ENCODE data around the gene CELSR1. TPM values are rescaled to one million over a fixed set of nuclear protein-coding genes. Genes with fewer than 3 reads are reported as not detected.

The CELSR1 gene
- total RNA-seq, 2 experiments from 2014 or later, result 1.0 to 1.1 TPM

- no peaks in the 10 kb centered on the region for H3K36me3 ChIP-seq (ENCODE audit: insufficient read depth, low read length)
- ChIA-PET POLR2A (no interaction called here), CTCF (no interaction called here)
- no peaks in the 10 kb centered on the region for H3K9me3 Mint-ChIP-seq
- DNase-seq (no peak), ATAC-seq (ENCODE audit: poor library complexity) (no peak)
- no peak overlapping the region for H3K27ac ChIP-seq (ENCODE audit: low read depth in 1 of 2, low read length in 2 of 2)
- H3K4me3 Mint-ChIP-seq, result no peak overlapping the region
- H3K4me3 ChIP-seq (ENCODE audit: low read length), result no peak overlapping the region
- H3K9me3 ChIP-seq (ENCODE audit: control insufficient read depth in 1 of 2, insufficient read depth in 1 of 2, low read length in 2 of 2), result no peaks in the 10 kb centered on the region
- H3K4me1 ChIP-seq (ENCODE audit: insufficient read depth, low read length), result no peaks in the 10 kb centered on the region
- intact Hi-C loops (cut with DNase I, micrococcal nuclease), result no loop called here
- H3K27me3 ChIP-seq (ENCODE audit: control insufficient read depth in 1 of 2, insufficient read depth in 2 of 2, low read length in 2 of 2), result peaks cover 0 to 5% of the 10 kb centered on the region in 2 experiments
- no peaks in the 10 kb centered on the region for H3K4me1 Mint-ChIP-seq (ENCODE audit: low read depth)
- H3K36me3 Mint-ChIP-seq (ENCODE audit: low read depth), result no peaks in the 10 kb centered on the region
- TF ChIP-seq, protein P1, sequence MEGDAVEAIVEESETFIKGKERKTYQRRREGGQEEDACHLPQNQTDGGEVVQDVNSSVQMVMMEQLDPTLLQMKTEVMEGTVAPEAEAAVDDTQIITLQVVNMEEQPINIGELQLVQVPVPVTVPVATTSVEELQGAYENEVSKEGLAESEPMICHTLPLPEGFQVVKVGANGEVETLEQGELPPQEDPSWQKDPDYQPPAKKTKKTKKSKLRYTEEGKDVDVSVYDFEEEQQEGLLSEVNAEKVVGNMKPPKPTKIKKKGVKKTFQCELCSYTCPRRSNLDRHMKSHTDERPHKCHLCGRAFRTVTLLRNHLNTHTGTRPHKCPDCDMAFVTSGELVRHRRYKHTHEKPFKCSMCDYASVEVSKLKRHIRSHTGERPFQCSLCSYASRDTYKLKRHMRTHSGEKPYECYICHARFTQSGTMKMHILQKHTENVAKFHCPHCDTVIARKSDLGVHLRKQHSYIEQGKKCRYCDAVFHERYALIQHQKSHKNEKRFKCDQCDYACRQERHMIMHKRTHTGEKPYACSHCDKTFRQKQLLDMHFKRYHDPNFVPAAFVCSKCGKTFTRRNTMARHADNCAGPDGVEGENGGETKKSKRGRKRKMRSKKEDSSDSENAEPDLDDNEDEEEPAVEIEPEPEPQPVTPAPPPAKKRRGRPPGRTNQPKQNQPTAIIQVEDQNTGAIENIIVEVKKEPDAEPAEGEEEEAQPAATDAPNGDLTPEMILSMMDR (IDR thresholded peaks at IDR 0.05), result no peak
- H3K27ac Mint-ChIP-seq, result no peak overlapping the region
- no peaks in the 10 kb centered on the region for H3K27me3 Mint-ChIP-seq
These were observed 24.7 kb downstream of the CELSR1 start for GRCh38 chr22:46512683-46513082.

DNA sequence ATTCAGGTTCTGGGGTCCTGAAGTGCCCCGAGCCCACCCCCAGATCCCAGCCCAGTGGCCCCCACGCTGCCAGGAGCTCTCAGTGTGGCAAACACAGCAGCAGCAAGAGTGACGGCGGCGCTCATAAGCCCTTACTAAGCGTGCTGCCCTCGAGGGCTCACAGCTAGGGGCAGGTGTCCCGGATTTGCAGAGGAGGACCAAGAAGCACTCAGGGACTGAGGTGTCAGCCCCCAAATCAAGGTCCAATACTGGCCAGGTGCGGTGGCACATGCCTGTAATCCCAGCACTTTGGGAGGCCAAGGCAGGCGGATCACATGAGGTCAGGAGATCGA is 25.4 kb downstream of the CELSR1 start:
- no peaks in the 10 kb centered on the region for H3K36me3 Mint-ChIP-seq (ENCODE audit: low read depth)
- ChIA-PET CTCF (no interaction called here), POLR2A (no interaction called here)
- no peaks in the 10 kb centered on the region for H3K36me3 ChIP-seq (ENCODE audit: insufficient read depth, low read length)
- no peak overlapping the region for H3K4me3 Mint-ChIP-seq
- no peaks in the 10 kb centered on the region for H3K9me3 ChIP-seq (ENCODE audit: control insufficient read depth in 1 of 2, insufficient read depth in 1 of 2, low read length in 2 of 2)
- DNase-seq (no peak), ATAC-seq (ENCODE audit: poor library complexity) (no peak)
- no peak overlapping the region for H3K4me3 ChIP-seq (ENCODE audit: low read length)
- no peaks in the 10 kb centered on the region for H3K9me3 Mint-ChIP-seq
- TF ChIP-seq, protein P1 (IDR thresholded peaks at IDR 0.05), result no peak
- no peak overlapping the region for H3K27ac ChIP-seq (ENCODE audit: low read depth in 1 of 2, low read length in 2 of 2)
- H3K27ac Mint-ChIP-seq, result no peak overlapping the region
- H3K4me1 ChIP-seq (ENCODE audit: insufficient read depth, low read length), result no peaks in the 10 kb centered on the region
- intact Hi-C loops (cut with DNase I, micrococcal nuclease), result no loop called here
- H3K4me1 Mint-ChIP-seq (ENCODE audit: low read depth), result no peaks in the 10 kb centered on the region
- peaks cover 0 to 5% of the 10 kb centered on the region in 2 experiments for H3K27me3 ChIP-seq (ENCODE audit: control insufficient read depth in 1 of 2, insufficient read depth in 2 of 2, low read length in 2 of 2)
- H3K27me3 Mint-ChIP-seq, result no peaks in the 10 kb centered on the region

- H3K27me3 ChIP-seq (ENCODE audit: control insufficient read depth in 1 of 2, insufficient read depth in 2 of 2, low read length in 2 of 2), result peaks cover 0 to 5% of the 10 kb centered on the region in 2 experiments
- Mint-ChIP-seq H3K27ac (no peak overlapping the region), H3K9me3 (no peaks in the 10 kb centered on the region), H3K27me3 (no peaks in the 10 kb centered on the region), H3K4me3 (no peak overlapping the region), H3K4me1 (ENCODE audit: low read depth) (no peaks in the 10 kb centered on the region), H3K36me3 (ENCODE audit: low read depth) (no peaks in the 10 kb centered on the region)
- POLR2A ChIA-PET, result no interaction called here
- H3K27ac ChIP-seq (ENCODE audit: low read depth in 1 of 2, low read length in 2 of 2), result no peak overlapping the region
- H3K4me3 ChIP-seq (ENCODE audit: low read length), result no peak overlapping the region
- no peak for ATAC-seq (ENCODE audit: poor library complexity)
- H3K36me3 ChIP-seq (ENCODE audit: insufficient read depth, low read length), result no peaks in the 10 kb centered on the region
- CTCF ChIA-PET, result no interaction called here
- H3K4me1 ChIP-seq (ENCODE audit: insufficient read depth, low read length), result no peaks in the 10 kb centered on the region
- no peaks in the 10 kb centered on the region for H3K9me3 ChIP-seq (ENCODE audit: control insufficient read depth in 1 of 2, insufficient read depth in 1 of 2, low read length in 2 of 2)
- TF ChIP-seq, protein P1 (IDR thresholded peaks at IDR 0.05), result no peak
- DNase-seq, result no peak
- intact Hi-C loops (cut with DNase I, micrococcal nuclease), result no loop called here
These were observed 26.0 kb downstream of the CELSR1 start for GRCh38 chr22:46511151-46512038.

Data from CD4-positive, alpha-beta T cell (primary cell).